ENCODE results near the gene ARL13B. TPM values are rescaled to one million over a fixed set of nuclear protein-coding genes. Genes with fewer than 3 reads are reported as not detected.

ARL13B gene
- total RNA-seq, 1 donor from 2014 or later = 3.4 TPM

DNA sequence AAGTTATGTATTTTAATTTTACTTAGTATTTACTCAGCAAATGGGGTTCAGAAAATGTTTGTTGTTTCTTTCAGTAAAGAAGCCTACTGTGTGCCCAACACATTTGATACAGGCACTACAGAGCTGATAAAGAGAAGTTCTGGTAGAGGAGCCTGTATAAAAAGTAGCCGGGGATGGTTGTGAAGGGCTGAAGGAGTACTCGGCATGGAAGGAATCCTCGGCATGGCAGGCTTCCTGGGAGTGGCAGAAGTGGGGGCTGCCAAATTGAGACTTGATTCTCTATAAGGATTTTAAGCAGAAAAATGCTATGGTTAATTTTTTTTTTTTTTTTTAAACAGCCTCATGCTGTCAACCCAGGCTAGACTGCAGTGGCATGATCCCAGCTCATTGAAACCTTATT is 9.3 kb downstream of the ARL13B start:
- ATAC-seq (no peak), DNase-seq (ENCODE audit: missing footprints) (no peak)
- intact Hi-C loops (cut with DNase I) = loop anchor here (10.0 kb wide), 1 partner anchor 84 kb away; no protein-coding TSS in a partner anchor

GRCh38 chr3:93991631-93992030 is 11.7 kb downstream of the ARL13B start:
- intact Hi-C loops (cut with DNase I) = no loop called here
- DNase-seq (ENCODE audit: missing footprints) = no peak
- ATAC-seq = no peak

DNA sequence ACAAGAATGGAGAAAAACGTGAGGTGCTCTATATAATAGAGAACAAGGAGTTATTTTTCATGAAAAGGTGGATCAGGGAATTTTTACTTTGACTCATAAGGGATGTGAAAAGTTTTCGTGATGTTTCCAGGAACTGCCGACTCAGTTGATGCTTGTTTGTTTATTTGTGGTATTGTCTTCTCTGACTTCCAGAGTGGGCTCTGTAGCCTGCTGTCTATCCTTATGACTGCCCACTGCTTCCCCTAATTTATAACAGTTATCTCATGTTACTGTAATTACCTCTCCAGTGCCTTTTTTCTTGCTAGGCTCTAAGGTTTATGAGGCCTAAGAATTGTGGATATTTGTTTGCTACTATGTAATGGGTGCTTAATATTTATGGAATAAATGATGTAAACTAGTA is 12.3 kb downstream of the ARL13B start:
- DNase-seq (ENCODE audit: missing footprints) = no peak
- no peak for ATAC-seq
- intact Hi-C loops (cut with DNase I) = no loop called here

DNA sequence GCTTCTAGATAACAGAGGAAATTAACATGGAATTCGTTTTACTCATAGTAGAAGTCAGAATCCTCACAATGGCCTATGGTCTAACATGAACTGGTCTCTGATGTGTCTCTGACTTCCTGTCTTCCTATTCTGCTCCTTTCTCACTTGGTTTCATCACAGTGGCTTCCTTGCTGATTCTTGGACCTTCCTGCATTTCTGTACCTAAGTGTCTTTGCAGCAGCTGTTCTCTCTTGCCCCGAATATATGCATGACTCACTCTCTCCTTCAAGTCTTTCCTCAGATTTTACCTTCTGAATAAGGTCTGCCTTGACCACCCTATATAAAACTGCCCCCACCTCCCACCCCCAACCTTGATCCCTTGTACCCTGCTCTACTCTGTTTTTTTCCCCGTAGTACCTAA is 14.1 kb downstream of the ARL13B start:
- DNase-seq (ENCODE audit: missing footprints) = no peak
- no peak for ATAC-seq
- intact Hi-C loops (cut with DNase I) = no loop called here

DNA sequence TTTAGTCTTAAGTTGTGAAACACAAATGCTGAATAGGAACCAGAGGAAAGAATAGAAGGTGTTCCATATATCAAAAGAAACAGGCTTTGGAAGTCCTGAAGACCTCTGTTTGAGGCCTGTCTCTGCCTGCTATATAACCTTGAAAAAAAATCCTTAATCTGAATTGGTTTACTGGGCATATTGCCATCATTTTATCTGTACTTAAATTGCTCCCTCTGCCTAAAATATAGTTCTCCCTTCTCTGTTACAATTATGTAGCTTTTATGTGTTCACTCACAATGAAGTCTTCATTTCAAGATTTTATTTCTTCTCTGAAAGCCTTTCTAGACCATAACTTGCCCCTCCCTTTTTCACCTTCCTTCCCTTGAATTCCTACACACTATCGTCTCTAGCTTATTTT is 21.2 kb downstream of the ARL13B start:
- DNase-seq (ENCODE audit: missing footprints) = no peak
- no peak for ATAC-seq
- intact Hi-C loops (cut with DNase I) = no loop called here

GRCh38 chr3:94001827-94002495 is 22.0 kb downstream of the ARL13B start:
- intact Hi-C loops (cut with DNase I) = no loop called here
- no peak for ATAC-seq

GRCh38 chr3:94004301-94004910 is 24.5 kb downstream of the ARL13B start:
- intact Hi-C loops (cut with DNase I) = loop anchor here (2.0 kb wide), 1 partner anchor 58 kb away; the partner anchor contains the start of genes DHFR2 and NSUN3
- DNase-seq (ENCODE audit: missing footprints) (no peak), ATAC-seq (peak; percentile 64)

More at GRCh38 chr3:94001827-94002495, 22.0 kb downstream of the ARL13B start:
- no peak for DNase-seq (ENCODE audit: missing footprints)

DNA sequence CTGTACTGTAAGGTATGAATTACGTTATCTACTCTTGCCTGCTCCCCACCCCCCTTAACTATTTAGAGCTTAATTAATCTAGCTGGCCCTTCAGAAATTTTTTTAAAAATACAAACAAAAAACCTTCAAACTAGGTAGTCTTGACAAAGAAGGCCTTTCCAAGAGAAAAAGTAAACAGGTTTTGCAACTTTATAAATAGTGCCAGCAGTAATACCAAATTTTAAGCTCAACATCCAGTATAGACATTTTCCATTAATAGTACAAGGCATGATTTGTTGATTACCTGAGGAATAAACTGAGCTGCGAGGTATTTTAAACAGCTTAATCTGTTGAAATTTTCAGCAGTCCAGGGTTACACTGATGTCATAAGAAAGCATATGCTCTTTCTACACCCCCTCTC is 28.3 kb downstream of the ARL13B start:
- ATAC-seq (no peak), DNase-seq (ENCODE audit: missing footprints) (no peak)
- intact Hi-C loops (cut with DNase I) = no loop called here

GRCh38 chr3:94009608-94010007 is 29.7 kb downstream of the ARL13B start:
- intact Hi-C loops (cut with DNase I) = no loop called here
- no peak for DNase-seq (ENCODE audit: missing footprints)
- ATAC-seq = no peak

DNA sequence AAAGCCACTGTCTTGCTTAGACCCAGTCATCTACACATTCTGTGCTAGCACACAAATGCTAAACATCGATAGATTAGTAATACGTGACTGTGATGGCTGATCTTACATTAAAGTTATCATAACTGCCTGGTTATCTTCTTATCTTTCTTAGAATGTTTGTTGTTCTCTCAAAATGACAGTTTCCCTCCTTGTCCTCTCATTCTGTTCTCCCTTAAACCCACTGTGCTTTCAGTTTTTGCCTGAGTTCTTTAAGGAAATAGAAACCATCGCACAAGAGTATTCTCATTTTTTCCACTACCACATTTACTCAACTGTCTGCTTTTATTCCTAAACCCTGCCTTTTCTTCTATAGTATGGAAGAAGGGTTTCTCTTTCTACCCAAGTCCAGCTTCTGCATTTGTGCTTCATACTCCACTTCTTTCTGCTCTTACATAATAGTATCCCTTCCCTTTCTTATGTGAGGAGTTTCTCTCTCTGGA is 31.3 kb downstream of the ARL13B start:
- intact Hi-C loops (cut with DNase I) = no loop called here
- no peak for ATAC-seq
- no peak for DNase-seq (ENCODE audit: missing footprints)

GRCh38 chr3:94012185-94012584 is 32.2 kb downstream of the ARL13B start:
- ATAC-seq (no peak), DNase-seq (ENCODE audit: missing footprints) (no peak)
- intact Hi-C loops (cut with DNase I) = no loop called here

DNA sequence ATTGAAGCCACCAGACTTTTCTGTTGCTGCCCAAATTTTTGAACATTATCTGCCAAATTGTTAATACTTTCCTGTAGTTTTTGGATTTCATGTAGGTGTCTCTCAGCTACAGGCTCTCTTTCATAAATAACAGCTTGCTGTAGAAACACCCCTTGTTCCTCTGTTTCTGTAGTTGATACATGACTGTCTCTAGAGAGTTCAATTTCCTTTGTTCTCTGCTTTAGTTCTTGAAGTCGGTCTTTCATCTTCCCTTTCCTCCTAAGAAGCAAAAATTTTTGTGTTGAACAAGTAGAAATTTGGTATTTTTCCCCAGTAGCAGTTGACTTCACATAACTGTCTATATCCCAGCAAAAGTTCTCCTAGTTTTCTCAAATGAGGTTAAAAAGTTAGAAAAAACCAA is 35.1 kb downstream of the ARL13B start:
- intact Hi-C loops (cut with DNase I) = no loop called here
- DNase-seq (ENCODE audit: missing footprints) (no peak), ATAC-seq (no peak)

DNA sequence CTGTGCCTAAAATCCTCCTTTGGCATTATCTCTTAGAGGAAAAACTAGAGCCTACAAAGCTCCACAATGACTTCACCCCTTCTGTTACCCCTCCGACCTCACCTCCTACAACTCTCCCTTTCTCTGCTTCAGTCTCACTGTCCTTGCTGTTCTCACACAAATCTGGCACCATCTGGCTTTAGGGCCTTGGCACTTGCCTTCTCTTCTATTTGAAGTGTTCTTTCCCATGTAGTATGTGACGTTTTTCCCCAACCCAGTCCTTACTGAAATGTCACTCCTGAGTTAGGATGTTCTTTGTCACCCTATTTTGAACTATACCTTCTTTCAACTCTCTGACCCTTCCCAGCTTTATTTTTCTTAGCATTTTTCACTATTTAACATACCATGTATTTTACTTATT is 39.7 kb downstream of the ARL13B start:
- no peak for DNase-seq (ENCODE audit: missing footprints)
- intact Hi-C loops (cut with DNase I) = no loop called here
- no peak for ATAC-seq

- ATAC-seq (no peak), DNase-seq (ENCODE audit: missing footprints) (no peak)
- intact Hi-C loops (cut with DNase I) = no loop called here
Observed at GRCh38 chr3:94020293-94020692, 40.3 kb downstream of the ARL13B start.

- no peak for DNase-seq (ENCODE audit: missing footprints)
- intact Hi-C loops (cut with DNase I) = no loop called here
- ATAC-seq = no peak
Observed at GRCh38 chr3:94024385-94024784, 44.4 kb downstream of the ARL13B start.

- no peak for ATAC-seq
- intact Hi-C loops (cut with DNase I) = no loop called here
- no peak for DNase-seq (ENCODE audit: missing footprints)
Observed at GRCh38 chr3:94026623-94027022, 46.7 kb downstream of the ARL13B start.

- ATAC-seq = no peak
- DNase-seq (ENCODE audit: missing footprints) = no peak
- intact Hi-C loops (cut with DNase I) = no loop called here
Observed at GRCh38 chr3:94028093-94028837, 48.3 kb downstream of the ARL13B start, which contains the start of gene STX19. TSS of gene STX19 (minus strand) at chr3:94028597. CDS start at chr3:94015269, 13,328 bp downstream.

DNA sequence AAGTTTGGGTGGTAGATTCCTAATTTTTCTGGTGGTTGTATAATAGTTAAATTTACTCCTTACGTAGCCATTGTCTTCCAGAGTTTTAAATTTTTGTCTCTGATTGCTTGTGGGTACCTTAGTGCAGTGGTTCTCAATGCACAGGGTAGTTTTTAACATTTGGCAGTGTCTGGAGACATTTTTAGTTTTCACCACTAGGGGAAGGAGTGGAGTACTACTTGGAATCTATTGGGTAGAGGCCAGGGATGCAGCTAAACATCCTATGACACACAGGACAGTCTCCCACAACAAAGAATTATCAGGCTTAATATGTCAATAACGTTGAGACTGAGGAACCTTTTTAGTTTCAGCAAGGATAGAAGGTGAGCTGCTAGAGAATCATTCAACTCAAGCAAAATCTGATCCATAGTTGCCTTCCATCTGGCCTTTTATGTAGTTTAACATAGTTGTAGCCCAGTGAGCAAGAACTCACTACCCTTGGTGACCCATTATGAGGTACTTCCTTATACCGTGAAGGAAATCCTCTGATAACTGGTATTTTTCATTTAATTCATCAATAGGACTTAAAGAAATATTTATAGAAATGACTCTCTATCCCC is 57.1 kb downstream of the ARL13B start:
- no peak for ATAC-seq
- DNase-seq (ENCODE audit: missing footprints) = no peak
- intact Hi-C loops (cut with DNase I) = no loop called here

DNA sequence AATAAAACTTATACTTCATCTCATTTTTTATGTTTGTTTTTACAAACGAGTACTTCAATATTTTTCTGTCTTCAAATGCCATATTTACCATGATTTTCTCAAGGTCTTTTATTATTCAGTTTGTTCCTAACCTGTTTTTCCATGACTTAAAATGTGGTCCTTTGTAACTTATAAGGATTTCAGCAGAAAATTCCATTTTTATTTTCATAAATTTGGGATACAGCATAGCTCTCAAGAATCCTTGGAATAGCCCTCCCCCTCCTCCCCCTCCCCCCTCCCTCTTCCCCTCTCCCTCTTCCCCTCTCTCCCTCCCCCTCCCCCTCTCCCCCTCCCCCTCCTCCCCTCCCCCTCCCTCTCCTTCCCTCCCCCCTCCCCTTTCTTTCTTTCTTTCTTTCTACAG is 63.3 kb downstream of the ARL13B start:
- DNase-seq (ENCODE audit: missing footprints) = no peak
- no peak for ATAC-seq
- intact Hi-C loops (cut with DNase I) = no loop called here
